GM19438 (cell line): Measurements from ENCODE around the gene FAM83G.
"Not testable (repeated sequence)": the region's sequence is repeated elsewhere in the genome, so short reads cannot be mapped to it uniquely, and the experiment has no call there.

Experiments
- ATAC-seq: cut with Tn5 transposase; IDR thresholded peaks from one replicate; pipeline ENCODE4 v1.9.1; 2021; ENCODE audit warnings: low read depth; ENCODE audit not compliant: unreplicated experiment

Gene FAM83G, protein sequence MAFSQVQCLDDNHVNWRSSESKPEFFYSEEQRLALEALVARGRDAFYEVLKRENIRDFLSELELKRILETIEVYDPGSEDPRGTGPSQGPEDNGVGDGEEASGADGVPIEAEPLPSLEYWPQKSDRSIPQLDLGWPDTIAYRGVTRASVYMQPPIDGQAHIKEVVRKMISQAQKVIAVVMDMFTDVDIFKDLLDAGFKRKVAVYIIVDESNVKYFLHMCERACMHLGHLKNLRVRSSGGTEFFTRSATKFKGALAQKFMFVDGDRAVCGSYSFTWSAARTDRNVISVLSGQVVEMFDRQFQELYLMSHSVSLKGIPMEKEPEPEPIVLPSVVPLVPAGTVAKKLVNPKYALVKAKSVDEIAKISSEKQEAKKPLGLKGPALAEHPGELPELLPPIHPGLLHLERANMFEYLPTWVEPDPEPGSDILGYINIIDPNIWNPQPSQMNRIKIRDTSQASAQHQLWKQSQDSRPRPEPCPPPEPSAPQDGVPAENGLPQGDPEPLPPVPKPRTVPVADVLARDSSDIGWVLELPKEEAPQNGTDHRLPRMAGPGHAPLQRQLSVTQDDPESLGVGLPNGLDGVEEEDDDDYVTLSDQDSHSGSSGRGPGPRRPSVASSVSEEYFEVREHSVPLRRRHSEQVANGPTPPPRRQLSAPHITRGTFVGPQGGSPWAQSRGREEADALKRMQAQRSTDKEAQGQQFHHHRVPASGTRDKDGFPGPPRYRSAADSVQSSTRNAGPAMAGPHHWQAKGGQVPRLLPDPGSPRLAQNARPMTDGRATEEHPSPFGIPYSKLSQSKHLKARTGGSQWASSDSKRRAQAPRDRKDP

DNA sequence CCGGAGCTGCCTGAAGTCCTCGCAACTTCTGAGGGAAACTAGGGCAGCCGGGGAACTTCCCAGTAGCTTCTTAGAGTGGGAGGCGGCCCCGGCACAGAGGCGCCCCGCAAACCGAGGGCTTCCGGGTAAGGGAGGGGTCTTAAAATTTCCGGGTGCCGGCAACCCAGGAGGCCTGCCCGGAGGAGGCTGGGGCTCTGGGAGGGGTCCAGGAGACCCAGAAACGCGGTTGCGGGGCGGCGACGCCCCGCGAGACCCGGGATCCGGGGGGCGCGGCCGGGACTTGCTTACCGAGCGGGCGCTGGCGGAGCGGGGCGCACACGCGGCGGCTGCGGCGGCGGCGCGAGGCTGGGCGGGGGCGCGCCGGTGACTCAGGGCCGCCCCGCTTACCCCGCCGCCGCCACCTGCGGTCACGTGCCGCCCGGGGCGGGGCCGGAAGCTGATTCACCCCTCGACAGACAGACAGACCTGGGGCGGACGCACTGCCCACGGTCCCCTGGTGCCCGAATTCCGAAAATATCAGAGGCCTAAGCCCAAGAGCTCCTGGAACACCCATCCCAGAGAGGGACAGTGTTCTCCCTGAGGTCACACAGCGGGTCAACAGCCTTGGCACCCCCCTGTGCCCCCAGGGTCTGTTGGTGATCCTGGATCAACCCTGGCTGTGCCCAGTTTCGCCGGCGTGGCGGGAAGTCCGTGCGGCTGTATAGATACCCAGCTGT lies at the start of gene FAM83G:
TSS of gene FAM83G (minus strand) at position 344 of the 716 bp plus-strand sequence. CDS start 723 bp downstream, outside the sequence.
- peak; percentile 62 for ATAC-seq

DNA sequence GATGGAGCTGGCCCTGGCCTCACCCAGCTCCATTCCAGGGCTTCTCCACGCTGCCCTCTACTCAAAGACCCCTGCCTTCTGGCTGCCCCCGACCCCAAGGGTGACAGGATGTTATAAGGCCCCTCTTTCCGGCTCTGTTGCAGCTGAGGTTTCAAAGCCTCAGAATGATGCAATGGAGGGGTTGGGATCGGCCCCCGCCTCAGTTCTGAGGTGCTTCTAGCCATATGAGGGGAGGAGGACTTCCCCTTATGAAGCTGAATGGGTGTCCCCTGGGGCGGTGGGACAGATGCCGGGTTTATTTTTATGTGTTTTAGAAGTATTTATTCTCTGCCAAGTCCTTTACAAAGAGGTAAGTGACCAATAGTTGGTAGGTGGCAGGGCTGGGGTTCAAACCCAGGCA lies 44.3 kb upstream of the FAM83G start:
- ATAC-seq, result not testable (repeated sequence)

DNA sequence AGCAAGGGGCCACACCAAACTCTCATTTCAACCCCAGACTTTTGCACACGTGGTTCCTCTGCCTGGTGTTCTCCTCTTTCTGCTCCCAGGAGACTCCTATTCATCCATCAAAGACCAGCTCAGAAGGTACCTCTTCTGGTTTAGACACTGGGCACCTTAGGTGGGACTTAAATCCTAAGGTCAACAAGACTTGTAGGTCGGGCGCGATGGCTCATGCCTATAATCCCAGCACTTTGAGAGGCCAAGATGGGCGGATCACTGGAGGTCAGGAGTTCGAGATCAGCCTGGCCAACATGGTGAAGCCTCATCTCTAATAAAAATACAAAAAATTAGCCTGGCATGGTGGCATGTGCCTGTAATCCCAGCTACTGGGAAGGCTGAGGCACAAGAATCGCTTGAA lies 42.9 kb upstream of the FAM83G start:
- ATAC-seq, result not testable (repeated sequence)

- ATAC-seq, result not testable (repeated sequence)
Measured at GRCh38 chr17:19046782-19047375, 42.3 kb upstream of the FAM83G start, which contains the start of gene GRAP. Gene GRAP (minus strand): TSS chr17:19046957. CDS start chr17:19046926, 31 bp downstream.

- not testable (repeated sequence) for ATAC-seq
Measured at GRCh38 chr17:19044643-19045042, 40.1 kb upstream of the FAM83G start.

- peak; percentile 34 for ATAC-seq
Measured at GRCh38 chr17:19043032-19043431, 38.5 kb upstream of the FAM83G start.

DNA sequence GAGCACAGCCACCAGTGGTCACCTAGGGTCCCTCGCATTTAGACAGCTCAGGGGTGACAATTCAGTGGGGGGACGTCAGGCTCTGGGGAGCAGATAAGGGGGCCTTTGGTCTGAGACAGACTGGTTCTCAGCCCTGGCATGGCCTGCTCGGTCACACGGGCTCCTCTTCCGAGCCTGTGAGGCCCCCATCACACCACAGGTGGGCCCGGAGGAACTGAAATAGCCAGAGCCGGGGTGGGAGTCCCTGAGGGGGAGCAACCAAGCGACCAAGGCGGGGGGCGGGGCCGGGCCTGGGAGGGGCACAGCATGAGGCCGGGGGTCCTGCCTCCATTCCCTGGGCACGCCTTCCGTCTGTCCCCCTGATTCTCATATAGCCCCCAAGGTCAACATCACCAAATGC lies 37.8 kb upstream of the FAM83G start:
- not testable (repeated sequence) for ATAC-seq

GRCh38 chr17:19041871-19042270 lies 37.3 kb upstream of the FAM83G start:
- not testable (repeated sequence) for ATAC-seq

- ATAC-seq, result not testable (repeated sequence)
Measured at GRCh38 chr17:19040350-19040749, 35.8 kb upstream of the FAM83G start.

- not testable (repeated sequence) for ATAC-seq
Measured at GRCh38 chr17:19038730-19039129, 34.2 kb upstream of the FAM83G start.

DNA sequence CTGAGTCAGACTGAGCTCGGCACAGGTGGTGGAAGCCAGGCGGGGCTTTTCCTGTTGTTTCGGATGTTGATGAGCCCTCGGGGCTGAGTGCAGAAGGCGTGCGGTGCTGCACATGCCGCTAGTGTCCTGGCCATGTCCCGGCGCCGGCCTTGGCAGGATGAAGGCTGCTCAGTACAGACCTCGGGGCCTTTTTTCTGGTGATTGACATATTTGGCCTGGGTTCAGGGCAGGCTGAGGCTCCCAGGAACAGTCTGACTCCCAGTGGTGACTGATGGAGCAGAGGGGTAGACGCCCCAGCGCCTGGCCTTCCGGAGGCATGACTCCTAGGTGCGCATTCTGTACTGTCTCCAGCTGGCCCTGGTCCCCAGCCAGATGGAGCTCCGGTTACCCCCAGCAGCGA lies 33.4 kb upstream of the FAM83G start:
- not testable (repeated sequence) for ATAC-seq

- not testable (repeated sequence) for ATAC-seq
Measured at GRCh38 chr17:19037547-19037946, 33.0 kb upstream of the FAM83G start.

GRCh38 chr17:19036186-19036585 lies 31.6 kb upstream of the FAM83G start:
- not testable (repeated sequence) for ATAC-seq

GRCh38 chr17:19032377-19032988 lies 27.9 kb upstream of the FAM83G start:
- ATAC-seq, result peak; percentile 63

DNA sequence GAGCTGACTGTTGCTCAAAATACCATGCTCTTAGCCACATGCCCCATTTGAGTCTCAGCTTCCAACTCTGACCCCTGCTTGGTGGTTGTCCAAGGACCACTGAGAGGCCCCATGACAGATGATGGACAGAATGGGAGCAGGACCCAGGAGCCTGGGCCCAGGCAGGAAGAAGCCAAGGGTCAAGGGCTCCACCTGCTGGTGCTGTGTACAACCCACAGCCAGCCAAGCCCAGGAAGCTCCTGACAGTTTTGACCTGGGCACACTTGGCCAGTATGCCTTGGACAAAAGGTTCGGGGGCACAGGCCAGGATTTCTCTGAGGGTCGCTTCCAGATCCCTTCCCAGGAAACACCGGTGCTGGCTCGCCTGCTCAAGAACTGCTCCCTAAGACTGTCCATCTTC lies 27.2 kb upstream of the FAM83G start:
- not testable (repeated sequence) for ATAC-seq

DNA sequence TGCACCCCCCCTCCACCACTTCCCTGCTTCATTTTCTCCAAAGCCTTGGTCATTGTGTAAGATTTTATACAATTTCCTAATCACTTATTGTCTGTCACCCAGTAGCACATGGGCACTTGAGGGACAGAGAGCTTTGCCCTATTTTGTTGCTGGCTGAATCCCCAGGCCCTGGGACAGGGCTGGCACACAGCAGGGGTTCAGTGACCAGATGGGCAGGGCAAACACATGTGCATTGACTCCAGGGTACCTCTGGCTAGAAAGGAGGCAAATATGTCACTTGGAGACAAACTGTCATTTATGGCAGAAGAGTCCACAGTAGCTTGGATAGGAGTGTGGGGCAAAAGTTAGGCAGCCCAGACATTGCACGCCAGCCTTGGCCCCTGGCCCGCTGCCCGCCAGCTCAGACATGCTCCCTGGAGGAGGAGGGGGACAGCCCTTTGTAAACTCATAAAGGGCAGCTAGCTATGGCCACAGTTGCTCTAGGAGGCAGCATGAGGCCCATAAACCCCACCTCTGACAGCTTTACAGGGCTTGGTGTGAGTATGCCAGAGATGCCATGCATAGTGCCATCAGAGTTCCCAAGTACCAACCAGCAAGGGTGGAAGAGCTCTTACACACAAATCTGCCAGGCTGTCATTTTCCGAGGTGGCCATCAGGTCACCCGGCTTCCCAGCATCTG lies 26.3 kb upstream of the FAM83G start:
- not testable (repeated sequence) for ATAC-seq

DNA sequence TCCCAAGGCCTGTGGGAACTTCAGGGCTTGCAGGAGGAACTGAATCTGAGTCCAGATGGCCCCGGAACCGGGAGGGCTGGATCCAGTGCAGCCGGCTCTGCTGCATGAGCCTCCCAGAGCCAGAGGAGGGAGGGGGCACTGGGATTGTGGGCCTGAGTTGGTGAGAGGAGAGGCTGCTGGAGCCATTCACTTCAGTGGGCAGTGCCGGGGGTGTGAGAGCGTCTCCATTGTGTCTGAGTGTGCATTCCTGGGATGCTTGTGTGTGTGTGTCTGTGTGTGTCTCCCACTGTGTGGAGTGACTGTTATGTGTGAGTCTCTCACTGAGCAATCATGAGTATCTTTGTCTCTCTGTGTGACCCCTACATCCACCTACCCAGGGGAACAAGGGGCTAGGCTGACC lies 25.2 kb upstream of the FAM83G start:
- not testable (repeated sequence) for ATAC-seq

- ATAC-seq, result not testable (repeated sequence)
Measured at GRCh38 chr17:19028671-19029070, 24.1 kb upstream of the FAM83G start.
